ENCODE data around the gene OST4. TPM values are rescaled to one million over a fixed set of nuclear protein-coding genes. Genes with fewer than 3 reads are reported as not detected.

OST4 gene
- total and polyA plus RNA-seq, 9 donors, result 201 to 588 (median 279) TPM

DNA sequence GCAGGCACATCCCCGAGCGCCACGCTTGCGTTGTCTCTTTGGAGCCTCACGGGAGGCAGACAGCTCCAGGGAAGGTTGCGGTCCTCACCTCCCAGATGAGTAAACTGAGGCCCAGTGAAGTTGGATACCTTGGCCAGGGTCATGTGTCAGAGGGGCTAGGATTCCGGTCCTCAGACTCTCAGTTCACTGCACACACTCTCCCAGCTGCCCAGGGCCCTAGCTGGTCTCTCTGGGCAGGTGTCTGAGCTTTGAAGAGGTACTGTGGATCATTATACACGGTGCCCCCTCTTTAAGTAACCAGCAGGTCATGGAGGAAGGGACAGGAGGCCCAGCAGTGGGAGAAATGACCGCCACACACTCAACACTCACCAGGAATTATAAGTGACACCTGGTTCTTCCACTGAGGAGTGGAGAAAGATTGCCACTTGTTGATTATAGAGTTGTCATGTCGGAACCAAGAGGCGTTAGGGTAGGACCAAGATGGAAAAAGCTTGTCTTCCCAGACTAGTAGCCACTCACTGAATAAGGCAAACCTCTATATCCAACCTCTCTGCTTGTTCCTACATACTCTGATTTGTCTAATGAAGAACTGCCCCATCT lies 38.1 kb downstream of the OST4 start:
- intact Hi-C loops (cut with DNase I), result loop anchor here in 2 of 4 donors (10.0 kb wide), 1 partner anchor 51 kb away; the partner anchor contains the start of gene KHK (in 2 of the 2)
- Histone ChIP-seq H3K27ac (peak overlapping the region; percentile 64 to 72), H3K27me3 (no peaks in the 10 kb centered on the region), H3K4me3 (peak overlapping the region; percentile 86), H3K36me3 (no peaks in the 10 kb centered on the region), H3K9me3 (no peaks in the 10 kb centered on the region), H3K4me1 (ENCODE audit: insufficient read depth) (peaks cover 2% of the 10 kb centered on the region)
- no peak for TF ChIP-seq POLR2A (IDR thresholded peaks at IDR 0.05)
- TF ChIP-seq, protein P1, sequence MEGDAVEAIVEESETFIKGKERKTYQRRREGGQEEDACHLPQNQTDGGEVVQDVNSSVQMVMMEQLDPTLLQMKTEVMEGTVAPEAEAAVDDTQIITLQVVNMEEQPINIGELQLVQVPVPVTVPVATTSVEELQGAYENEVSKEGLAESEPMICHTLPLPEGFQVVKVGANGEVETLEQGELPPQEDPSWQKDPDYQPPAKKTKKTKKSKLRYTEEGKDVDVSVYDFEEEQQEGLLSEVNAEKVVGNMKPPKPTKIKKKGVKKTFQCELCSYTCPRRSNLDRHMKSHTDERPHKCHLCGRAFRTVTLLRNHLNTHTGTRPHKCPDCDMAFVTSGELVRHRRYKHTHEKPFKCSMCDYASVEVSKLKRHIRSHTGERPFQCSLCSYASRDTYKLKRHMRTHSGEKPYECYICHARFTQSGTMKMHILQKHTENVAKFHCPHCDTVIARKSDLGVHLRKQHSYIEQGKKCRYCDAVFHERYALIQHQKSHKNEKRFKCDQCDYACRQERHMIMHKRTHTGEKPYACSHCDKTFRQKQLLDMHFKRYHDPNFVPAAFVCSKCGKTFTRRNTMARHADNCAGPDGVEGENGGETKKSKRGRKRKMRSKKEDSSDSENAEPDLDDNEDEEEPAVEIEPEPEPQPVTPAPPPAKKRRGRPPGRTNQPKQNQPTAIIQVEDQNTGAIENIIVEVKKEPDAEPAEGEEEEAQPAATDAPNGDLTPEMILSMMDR (IDR thresholded peaks at IDR 0.05), result no peak
- no peak for TF ChIP-seq EP300 (IDR thresholded peaks at IDR 0.05)
- DNase-seq, result no peak
- 5 to 13% (median 6%) methylated on average over 5 to 11 of the region's 11 CpGs for WGBS, 3 donors

DNA sequence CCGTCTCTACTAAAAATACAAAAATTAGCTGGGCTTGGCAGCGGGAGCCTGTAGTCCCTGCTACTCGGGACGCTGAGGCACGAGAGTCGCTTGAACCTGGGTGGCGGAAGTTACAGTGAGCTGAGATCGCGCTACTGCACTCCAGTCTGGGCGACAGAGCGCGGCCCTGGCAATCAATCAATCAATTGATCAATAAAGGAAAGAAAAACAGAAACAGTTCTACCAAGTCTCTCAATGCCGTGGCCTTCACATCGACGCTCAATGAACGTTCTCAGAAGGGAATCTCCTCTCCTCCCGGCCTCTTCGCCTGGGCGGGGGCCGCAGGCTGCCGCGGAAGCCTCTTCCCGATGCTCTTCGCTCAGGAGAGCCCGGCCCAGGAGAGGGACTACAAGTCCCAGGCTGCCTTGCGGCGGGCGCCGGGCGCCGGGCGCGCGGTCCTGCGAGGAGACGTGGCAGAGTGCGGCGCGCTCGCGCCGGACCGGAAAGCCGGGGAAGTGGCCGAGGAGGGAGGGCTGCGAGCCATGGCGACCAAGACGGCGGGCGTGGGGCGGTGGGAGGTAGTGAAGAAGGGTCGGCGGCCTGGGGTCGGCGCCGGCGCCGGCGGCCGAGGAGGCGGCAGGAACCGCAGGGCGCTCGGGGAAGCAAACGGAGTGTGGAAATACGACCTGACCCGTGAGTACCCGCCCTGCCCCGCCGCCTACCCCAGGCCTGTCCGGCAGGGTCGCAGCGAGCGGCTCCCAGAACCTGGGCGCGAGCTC lies 38.8 kb downstream of the OST4 start, which contains the start of gene TMEM214:
Gene TMEM214, plus strand, starts transcription at position 471 of the 758 bp plus-strand sequence. Its CDS starts 51 bp downstream, at position 522.
- H3K27ac ChIP-seq, result peak within 1 kb of the TSS; percentile 64 to 72
- no peaks in the 10 kb centered on the region for H3K27me3 ChIP-seq
- DNase-seq, result peak; percentile 85 to 93 (median 88)
- no peaks in the 10 kb centered on the region for H3K9me3 ChIP-seq
- no peaks in the 10 kb centered on the region for H3K36me3 ChIP-seq
- H3K4me1 ChIP-seq (ENCODE audit: insufficient read depth), result peaks cover 2% of the 10 kb centered on the region
- intact Hi-C loops (cut with DNase I), result loop anchor here in 2 of 4 donors (10.0 kb wide), 1 partner anchor 52 kb away; the partner anchor contains the start of gene KHK (in 2 of the 2)
- WGBS, 3 donors, result 0 to 1% (median 1%) methylated on average over 66 to 76 of the region's 76 CpGs
- peak within 1 kb of the TSS; percentile 86 for H3K4me3 ChIP-seq
- peak; percentile 73 for TF ChIP-seq POLR2A (IDR thresholded peaks at IDR 0.05)
- no peak for TF ChIP-seq EP300 (IDR thresholded peaks at IDR 0.05)
- TF ChIP-seq, protein P1 (IDR thresholded peaks at IDR 0.05), result peak in 1 of 3 donors; percentile 8

DNA sequence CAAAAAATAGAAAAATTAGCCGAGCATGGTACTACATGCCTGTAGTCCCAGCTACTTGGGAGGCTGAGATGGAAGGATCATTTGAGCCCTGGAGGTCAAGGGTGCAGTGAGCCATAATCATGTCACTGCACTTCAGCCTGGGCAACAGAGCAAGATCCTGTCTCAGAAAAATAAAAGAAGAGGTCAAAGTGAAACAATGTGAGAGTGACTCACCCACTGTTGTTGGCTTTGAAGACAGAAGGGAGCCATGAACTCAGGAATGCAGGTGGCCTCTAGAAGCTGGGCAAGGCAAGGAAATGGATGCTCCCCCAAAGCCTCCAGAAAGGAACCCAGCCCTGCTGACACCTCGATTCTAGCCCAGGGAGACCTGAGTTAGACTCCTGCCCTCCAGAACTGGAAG lies 42.4 kb downstream of the OST4 start:
- no peaks in the 10 kb centered on the region for H3K27me3 ChIP-seq
- TF ChIP-seq, protein P1 (IDR thresholded peaks at IDR 0.05), result no peak
- no peak for TF ChIP-seq POLR2A (IDR thresholded peaks at IDR 0.05)
- no peak for TF ChIP-seq EP300 (IDR thresholded peaks at IDR 0.05)
- 86 to 92% (median 91%) methylated on average over 2 of the region's 2 CpGs for WGBS, 3 donors
- H3K9me3 ChIP-seq, result no peaks in the 10 kb centered on the region
- peaks cover under 1% of the 10 kb centered on the region for H3K4me1 ChIP-seq (ENCODE audit: insufficient read depth)
- H3K36me3 ChIP-seq, result no peaks in the 10 kb centered on the region
- DNase-seq, result no peak
- H3K27ac ChIP-seq, result no peak overlapping the region
- no peak overlapping the region for H3K4me3 ChIP-seq
- intact Hi-C loops (cut with DNase I), result no loop called here

DNA sequence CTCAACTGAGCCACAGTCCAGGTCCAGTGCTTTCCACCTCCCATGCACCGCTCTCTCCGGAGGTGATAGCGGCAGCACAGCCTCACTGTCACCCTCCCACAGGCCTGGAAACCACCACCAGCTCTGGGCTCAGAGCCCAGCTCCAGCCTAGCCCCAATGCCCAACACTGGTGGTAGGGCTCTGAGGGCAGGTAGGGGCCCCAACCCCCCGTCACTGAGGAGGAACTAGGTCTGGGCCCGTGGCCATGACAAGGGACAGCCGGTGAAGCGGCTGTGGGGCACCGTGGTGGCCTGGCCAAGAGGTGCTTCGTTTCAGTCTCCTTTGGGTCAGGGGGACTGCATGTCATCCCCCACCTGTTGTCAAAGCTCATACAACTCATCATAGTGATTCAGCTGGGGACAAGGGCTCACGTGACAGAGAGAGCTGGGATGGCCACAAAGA lies 44.2 kb downstream of the OST4 start:
- H3K4me3 ChIP-seq, result no peak overlapping the region
- H3K36me3 ChIP-seq, result no peaks in the 10 kb centered on the region
- 83 to 90% (median 87%) methylated on average over 10 of the region's 10 CpGs for WGBS, 3 donors
- no peaks in the 10 kb centered on the region for H3K27me3 ChIP-seq
- TF ChIP-seq, protein P1 (IDR thresholded peaks at IDR 0.05), result no peak
- no peak for TF ChIP-seq POLR2A (IDR thresholded peaks at IDR 0.05)
- TF ChIP-seq EP300 (IDR thresholded peaks at IDR 0.05), result no peak
- DNase-seq, result no peak
- intact Hi-C loops (cut with DNase I), result no loop called here
- no peaks in the 10 kb centered on the region for H3K9me3 ChIP-seq
- no peak overlapping the region for H3K27ac ChIP-seq
- no peaks in the 10 kb centered on the region for H3K4me1 ChIP-seq (ENCODE audit: insufficient read depth)
